Measurements from ENCODE around the gene ZNF732.
"Not testable (repeated sequence)": the region's sequence is repeated elsewhere in the genome, so short reads cannot be mapped to it uniquely, and the experiment has no call there.

Gene ZNF732

DNA sequence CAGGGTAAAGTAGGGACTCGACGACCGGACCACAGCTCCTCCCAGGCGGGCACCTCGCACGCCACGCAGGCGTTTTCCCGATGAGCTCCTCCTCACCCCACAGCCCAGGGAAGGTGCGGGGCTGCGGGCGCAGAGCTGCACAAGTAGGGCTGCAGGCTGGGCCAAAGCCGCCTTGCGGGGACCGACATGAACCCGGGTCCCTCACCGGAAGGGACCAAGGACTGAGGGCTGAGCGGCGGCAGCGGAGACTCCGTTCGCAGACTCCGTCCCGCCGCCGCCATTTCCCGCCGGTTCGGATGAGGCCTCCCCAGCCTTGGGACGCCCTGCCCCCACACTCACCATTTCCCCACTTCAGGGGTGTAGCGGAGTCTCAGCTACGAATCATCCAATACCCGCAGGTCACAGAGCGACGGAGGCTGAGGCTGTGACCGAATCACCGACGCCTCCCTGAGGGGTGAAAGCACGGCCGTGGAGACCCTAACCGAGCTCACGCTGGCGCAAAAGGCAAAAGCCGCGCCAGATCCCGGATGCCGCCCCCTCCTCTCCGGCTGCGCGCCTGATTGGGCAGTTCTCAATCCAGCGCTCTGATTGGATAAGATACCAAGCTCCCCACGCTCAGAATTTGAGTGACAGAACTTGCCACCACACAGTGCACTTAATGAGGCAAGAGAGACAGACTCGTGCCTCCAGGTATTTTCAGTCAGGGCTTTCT lies at the start of gene ZNF732:
Gene ZNF732 (minus strand): TSS at position 506 of the 712 bp plus-strand sequence. CDS start 164 bp downstream, at position 342.
- peak; percentile 62 for DNase-seq (ENCODE audit: low spot score)

DNA sequence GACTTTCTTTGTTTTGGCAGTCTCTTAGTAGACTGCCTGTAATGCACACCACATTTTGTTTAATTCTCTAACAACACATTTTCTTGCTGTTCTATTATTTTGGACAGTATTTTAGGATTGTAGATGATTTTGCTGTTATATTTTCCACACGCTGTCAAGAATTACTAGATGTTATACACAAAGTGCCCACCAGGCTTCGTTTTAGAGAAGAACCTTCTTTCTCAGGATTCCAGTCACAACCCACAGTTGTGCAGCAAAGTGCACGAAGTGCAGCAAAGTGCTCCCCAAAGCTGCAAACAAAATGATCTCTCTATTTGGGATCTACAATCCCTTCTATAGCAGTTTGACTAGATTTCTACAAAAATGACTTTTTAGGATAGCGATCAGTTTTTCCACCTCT lies 34.7 kb upstream of the ZNF732 start:
- DNase-seq (ENCODE audit: low spot score), result no peak

DNA sequence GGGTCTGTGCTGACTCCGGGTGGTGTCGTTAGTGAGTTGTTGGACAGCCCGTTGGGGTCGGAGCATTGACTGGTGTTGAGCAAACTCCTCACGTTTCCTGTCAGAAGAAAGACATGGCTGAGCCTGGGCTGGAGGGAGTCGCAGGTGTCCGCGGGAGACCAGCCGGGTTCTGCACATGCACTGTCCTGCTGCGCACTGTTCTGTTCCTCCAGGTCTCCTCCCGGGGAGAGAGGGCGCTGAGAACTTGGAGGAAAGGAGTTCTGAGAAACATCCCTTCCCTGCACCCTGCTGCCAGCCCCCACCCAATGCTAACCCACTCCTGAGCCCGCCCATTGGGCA lies 33.5 kb upstream of the ZNF732 start:
- DNase-seq (ENCODE audit: low spot score), result no peak

DNA sequence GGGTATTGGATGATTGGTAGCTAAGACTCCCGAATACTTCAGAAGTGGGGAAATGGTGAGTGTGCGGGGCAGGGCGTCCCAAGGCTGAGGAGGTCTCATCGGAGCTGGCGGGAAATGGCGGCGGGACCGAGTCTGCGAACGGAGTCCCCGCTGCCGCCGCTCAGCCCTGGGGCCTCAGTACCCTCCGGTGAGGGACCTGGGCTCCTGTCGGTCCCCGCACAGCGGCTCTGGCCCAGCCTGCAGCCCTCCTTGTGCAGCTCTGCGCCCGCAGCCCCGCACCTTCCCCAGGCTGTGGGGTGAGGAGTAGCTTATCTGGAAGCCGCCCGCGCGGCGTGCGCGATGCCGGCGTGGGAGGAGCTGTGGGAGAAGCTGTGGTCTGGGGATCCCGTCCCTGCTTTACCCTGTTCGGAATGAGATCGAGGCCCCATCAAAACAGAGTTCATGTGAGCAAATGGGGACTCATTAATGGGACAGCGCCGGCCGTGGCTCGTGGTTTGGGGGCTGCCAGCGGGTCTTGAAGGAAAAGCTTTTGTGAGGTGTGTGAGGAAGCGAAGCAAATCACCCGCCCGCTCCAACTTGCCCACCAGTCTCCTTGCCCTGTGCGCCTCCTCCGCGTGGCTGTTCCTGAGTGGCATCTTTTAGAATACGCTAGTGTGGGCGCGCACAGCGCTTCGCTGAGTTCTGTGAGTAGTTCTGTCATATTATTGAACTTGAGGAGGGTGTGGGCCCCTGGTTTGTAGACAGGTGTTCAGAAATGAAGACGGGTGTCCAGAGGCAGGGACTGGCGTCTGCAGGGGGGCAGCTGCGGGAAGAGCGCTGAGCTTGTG lies 32.9 kb upstream of the ZNF732 start:
- peak; percentile 23 for DNase-seq (ENCODE audit: low spot score)

DNA sequence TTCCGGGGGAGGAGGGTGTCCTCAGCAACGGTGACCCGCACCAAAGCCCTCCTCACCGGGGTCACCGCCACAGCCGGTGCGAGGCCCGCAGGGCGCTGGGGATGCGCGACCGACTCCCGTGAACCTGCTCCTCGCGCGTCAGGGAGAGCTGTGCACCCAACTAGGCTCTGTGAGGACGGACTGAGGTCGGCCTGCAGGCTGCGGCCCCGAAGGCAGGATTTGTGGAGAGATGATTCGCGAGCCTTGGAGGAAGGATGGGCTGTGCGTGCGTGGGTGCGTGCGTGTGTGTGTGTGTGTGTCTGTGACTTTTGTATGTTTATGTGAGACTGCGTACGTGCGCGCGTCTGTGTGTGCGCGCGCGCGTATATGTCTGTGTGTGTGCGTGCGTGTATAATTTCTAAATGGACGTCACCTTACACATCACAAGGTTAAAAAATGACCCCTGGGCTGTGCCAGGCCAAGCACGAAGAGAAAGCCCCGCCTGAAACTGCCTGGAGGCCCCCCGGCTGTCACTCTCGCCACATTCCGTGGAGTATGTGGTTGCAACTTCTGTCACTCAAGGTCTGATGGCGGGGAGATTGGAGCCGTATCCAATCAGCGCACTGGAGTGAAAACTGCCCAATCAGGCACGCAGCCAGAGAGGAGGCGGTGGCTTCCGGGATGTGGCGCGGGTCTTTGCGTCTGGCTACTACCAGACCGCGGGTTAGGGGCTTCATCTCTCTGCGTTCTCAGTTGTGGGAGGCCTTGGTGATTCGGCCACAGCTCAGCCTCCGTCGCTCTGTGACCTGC lies 32.1 kb upstream of the ZNF732 start, which contains the start of gene ZNF141:
Gene ZNF141 (plus strand): TSS at position 672 of the 789 bp plus-strand sequence. CDS start 170 bp downstream, outside the sequence.
- DNase-seq (ENCODE audit: low spot score), result peak; percentile 100

DNA sequence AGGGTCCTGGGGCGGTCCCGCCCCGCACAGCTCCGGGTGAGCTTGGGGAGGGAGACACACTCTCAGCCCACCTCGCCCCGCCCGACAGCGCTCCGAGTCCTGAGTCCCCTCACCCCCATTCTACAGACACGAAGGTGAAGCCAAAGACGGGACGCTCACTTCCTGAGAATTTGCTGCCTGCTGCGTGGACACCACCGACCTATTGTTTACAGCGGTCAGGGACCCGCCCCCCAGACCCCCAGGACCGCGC lies 31.5 kb upstream of the ZNF732 start:
- no peak for DNase-seq (ENCODE audit: low spot score)

DNA sequence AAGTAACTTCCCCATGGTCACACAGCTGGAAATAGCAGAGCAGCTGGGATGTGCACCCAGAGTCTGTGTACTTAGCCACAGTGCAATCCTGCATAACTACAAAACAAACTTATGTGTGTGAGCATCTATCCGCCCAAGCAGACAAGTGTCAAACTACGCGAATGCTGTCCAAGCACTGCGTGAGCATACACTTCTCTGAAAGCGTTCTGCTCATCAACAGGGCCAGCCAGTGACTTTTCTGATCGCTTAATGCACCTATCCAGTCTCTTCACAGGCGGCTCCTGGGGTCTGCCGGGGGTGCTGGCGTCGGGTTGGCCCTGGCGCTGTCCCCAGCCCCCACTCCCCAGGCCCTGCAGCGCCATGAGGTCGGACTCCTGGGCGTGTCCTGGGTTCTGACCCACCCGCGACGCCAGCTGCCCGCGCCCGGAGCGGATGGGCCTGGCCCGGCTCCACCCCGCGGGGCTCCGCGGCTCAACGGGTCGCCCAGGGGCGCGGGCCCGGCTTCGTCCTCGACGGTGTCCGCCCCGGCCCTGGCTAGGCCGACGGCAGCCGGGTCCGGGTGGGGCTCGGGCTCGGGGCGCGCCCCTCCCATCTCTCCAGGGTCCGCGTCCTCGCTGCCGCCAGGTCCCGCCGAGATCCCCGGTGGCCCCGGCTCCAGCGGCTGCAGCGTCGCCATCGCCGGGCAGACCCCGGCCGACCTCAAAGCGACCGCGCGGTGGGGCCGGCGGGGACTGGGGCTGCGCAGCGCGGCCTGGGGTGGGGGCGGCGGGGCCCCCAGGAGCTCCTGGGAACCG lies 31.0 kb upstream of the ZNF732 start:
- DNase-seq (ENCODE audit: low spot score), result peak; percentile 21

DNA sequence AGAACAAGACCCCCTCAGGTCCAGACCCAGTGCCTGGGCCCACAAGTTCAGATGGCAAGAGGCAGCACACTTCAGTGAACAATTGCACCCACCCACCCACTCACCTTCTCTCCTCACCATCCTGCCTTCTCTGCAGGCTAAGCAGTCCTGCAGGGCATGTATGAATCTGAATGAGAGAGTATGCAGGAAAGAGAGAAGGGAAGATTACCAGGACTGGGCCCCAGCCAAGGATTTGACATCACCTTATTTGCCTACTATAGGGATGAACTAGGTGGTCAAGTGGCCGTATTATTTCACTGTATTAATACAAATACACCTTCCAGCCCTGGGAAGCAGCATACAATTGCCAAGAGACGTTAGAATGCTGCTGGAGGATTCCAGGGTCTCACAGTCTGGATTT lies 30.2 kb upstream of the ZNF732 start:
- DNase-seq (ENCODE audit: low spot score), result no peak

DNA sequence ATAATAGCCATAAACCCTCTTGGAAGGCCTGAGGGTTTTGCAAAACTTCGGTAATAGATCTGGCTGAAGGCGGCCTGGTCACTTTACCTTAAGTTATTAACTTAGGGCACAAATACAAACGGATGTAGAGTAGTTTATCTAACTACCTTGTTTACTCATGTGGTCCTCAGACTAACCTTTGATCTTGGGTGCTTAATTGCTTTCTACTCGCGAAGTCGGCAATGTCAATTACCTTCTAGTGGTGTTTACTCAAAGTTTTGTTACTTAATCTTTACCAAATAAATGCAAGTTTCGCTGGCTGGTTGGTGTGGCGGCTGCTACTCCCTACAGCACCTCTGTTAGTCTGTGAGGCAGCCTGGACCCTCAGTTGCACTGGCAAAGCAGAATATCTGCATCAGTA lies 23.5 kb upstream of the ZNF732 start:
- DNase-seq (ENCODE audit: low spot score), result no peak

DNA sequence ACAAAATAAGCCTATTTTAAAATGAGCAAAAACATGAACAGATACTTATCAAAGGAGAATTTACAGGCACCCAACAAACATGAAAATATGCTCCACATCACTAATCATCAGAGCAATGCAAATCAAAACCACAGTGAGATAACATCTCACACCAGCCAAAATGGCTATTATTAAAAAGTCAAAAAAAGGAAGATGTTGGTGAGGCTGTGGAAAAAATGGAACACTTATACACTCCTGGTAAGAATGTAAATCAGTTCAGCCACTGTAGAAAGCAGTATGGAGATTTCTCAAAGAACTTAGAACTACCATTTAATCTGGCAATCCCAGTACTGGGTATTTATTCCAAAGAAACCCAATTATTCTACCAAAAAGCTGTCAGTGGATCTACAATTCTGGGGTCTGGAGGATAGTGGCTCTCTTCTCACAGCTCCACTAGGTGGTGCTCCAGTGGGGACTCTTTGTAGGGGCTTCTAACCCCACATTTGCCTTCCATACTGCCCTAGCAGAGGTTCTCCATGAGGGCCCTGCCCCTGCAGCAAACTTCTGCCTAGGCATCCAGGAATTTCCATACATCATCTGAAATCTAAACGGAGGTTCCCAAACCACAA lies 9.1 kb upstream of the ZNF732 start:
- DNase-seq (ENCODE audit: low spot score), result no peak

DNA sequence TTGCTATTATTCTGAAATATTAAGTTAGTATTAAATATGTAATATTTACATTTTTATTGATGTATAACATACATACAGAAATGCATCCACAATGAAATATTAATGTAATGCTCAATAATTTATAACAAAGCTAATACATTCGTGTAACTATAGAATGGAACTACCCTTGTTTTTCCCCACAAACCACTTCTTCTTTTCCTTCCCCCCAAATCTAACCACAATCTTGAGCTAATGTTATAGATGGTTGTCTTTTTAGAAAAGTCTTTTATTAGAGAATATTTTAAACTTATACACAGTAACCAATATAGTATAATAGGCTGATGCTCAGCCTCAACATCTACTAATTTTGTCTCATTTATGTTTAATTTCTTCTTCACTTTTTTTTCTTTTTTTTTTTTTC lies 4.5 kb upstream of the ZNF732 start:
- DNase-seq (ENCODE audit: low spot score), result no peak

DNA sequence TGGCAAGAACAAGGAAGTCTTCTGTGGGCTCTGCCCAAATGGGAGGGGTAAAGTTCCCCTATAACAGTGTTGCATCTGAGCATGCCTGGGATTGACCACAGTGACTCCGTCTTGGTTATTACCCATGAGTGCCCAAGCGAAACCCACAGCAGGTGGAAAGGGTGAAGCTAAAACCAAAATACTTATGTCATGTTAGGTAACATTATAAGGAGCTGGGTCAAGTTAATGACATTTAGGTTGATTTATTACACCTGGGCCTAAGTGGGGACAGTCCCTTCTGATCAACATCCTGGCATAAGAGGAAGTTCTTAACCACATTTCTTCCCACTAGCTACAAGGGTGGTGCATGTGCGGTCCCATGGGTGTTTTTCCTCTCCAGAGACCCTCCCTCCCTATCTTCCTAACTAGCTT lies 1.3 kb upstream of the ZNF732 start:
- no peak for DNase-seq (ENCODE audit: low spot score)

DNA sequence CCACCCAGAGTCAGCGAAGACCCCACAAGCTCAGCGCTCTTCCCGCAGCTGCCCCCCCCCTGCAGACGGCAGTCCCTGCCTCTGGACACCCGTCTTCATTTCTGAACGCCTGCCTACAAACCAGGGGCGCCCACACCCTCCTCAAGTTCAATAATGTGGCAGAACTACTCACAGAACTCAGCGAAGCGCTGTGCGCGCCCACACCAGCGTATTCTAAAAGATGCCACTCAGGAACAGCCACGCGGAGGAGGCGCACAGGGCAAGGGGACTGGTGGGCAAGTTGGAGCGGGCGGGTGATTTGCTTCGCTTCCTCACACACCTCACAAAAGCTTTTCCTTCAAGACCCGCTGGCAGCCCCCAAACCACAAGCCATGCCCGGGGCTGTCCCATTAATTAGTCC lies 758 bp downstream of the ZNF732 start:
- DNase-seq (ENCODE audit: low spot score), result not testable (repeated sequence)

DNA sequence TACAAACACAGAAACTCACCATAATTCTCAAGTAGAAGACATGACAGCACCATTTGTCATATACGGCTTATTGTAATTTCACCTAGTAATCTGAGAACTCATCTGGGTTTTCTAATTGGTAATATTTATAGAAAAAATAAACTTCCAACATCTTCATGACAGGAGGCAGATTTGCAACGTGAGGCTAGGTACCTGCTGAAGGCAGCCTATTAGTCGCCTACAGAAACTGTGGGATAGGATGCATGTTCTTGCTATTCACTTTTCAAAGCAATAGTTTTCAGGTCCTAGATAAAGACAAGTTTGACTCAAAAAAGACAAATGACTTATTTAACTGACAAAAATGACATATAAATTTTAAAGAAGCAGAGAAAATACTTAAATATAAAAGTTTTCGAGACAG lies 2.9 kb downstream of the ZNF732 start:
- DNase-seq (ENCODE audit: low spot score), result no peak

DNA sequence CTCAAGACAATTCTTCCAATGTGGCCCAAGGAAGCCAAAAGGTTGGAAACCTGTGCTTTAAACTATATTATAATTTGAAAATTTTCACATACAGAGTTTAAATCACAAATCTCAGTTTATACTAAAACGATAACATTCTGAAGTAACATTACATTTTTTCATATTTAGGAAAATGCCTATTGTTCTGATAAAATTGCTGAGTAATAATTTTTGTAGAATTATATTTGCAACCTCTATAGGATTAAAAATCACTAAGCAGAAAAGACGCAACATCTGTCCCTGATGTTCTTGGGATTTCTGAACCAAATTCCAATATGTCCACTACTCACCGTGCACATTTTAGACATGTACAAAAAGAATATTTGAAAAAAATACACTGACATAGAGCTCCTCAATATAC lies 10.5 kb downstream of the ZNF732 start:
- no peak for DNase-seq (ENCODE audit: low spot score)

DNA sequence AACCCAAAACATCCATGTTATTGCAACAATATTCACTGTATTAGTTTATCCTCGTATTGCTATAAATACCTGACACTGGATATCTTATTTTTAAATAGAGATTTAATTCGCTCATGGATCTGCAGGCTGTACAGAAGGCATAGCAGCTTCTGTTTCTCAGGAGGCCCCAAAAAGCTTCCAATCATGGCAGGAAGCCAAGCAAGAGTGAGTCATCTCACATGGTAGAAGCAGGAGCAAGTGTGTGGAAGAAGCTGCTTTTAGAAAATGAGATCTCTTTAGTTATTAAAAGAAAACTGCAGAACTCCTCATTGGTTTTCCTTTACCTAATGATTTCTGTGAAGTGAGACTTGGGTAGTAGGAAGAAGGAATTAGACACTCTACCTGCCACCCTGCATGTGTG lies 16.4 kb downstream of the ZNF732 start:
- DNase-seq (ENCODE audit: low spot score), result no peak

DNA sequence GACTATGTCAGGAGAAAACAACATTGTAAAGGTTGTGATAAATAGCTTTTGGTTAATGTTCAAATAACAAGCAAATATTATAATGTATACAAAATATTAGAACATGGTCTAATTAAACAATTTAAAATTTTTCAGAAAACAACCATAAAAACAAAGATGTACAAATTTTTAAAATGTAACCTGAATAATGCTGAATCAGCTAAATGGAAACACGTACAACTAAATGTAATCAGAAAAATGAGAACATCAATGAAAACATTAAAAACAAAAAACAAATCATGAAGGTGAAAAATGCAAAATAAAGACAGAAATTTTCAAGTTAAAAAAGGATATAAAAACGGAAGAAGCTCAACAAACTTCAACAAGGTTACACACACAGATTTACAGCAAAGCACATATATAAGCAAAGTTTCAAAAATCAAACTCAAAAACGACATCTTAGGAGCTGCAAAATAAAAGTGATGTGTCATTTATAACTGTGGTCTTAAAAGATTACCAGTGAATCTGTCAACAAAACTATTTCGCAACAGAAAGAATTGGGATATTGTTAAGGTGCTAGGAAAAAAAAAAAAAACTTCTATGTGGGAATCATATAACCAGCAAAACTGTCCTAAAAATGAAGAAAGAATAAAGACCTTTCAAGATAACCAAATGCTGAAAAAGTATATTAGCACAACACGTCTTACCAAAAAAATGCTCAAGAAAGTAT lies 31.8 kb downstream of the ZNF732 start:
- no peak for DNase-seq (ENCODE audit: low spot score)

DNA sequence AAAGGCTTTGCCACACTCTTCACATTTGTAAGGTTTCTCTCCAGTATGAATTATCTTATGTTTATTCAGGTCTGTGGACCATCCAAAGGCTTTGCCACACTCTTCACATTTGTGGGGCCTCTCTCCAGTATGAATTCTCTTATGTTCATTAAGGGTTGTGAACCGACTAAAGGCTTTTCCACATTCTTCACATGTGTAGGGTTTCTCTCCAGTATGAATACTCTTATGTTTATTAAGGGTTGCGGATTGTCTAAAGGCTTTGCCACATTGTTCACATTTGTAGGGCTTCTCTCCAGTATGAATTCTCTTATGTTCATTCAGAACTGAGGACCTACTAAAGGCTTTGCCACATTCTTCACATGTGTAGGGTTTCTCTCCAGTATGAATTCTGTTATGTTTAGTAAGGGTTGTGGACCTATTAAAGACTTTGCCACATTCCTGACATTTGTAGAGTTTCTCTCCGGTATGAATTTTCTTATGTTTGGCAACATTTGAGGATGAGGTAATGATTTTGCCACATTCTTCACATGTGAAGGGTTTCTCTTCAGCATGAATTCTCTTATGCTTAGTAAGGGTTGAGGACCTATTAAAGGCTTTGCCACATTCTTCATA lies 33.7 kb downstream of the ZNF732 start:
- DNase-seq (ENCODE audit: low spot score), result no peak

DNA sequence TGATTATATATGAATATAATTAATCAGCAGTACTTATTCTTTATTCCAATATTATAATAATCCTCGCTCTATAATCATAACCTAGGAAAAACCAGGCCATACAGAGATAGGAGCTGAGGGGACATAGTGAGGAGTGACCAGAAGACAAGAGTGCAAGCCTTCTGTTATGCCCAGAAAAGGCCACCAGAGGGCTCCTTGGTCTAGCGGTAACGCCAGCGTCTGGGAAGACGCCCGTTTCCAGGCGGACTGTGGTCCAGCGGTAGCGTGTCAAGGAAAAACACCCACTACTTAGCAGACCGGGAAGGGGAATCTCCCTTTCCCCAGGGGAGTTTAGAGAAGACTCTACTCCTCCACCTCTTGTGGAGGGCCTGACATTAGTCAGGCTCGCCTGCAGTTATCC lies 46.0 kb downstream of the ZNF732 start:
- not testable (repeated sequence) for DNase-seq (ENCODE audit: low spot score)

DNA sequence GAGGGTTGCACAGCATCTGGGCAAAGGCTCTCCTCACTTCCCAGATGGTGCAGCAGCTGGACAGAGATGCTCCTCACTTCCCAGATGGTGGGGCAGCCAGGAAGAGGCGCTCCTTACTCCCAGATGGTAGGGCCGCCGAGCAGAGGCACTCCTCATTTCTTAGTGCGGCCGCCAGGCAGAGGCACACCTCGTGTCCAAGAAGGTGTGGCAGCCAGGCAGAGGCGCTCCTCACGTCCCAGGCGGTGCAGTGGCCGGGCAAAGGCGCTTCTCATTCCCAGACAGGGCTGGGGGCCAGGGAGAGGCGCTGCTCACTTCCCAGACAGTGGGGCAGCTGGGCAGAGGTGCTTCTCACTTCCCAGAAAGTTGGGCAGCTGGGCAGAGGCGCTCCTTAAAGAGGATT lies 48.8 kb downstream of the ZNF732 start:
- DNase-seq (ENCODE audit: low spot score), result no peak
